ENCODE results near the gene SNX32.
A peak's percentile ranks its signal among the peaks of the same experiment; 100 is the strongest.

The SNX32 gene

GRCh38 chr11:65797711-65798110 lies 36.1 kb upstream of the SNX32 start:
- DNase-seq, result no peak

- no peak for DNase-seq
Measured at GRCh38 chr11:65798882-65799281, 34.9 kb upstream of the SNX32 start.

GRCh38 chr11:65801153-65801987 lies 32.4 kb upstream of the SNX32 start:
- no peak for DNase-seq

GRCh38 chr11:65802841-65803240 lies 30.9 kb upstream of the SNX32 start:
- no peak for DNase-seq

- DNase-seq, result no peak
Measured at GRCh38 chr11:65803797-65804492, 29.8 kb upstream of the SNX32 start.

- no peak for DNase-seq
Measured at GRCh38 chr11:65806979-65807378, 26.8 kb upstream of the SNX32 start.

- DNase-seq, result no peak
Measured at GRCh38 chr11:65808744-65809341, 24.9 kb upstream of the SNX32 start.

GRCh38 chr11:65809496-65809895 lies 24.3 kb upstream of the SNX32 start:
- no peak for DNase-seq

GRCh38 chr11:65810046-65810868 lies 23.5 kb upstream of the SNX32 start:
- no peak for DNase-seq

- DNase-seq, result no peak
Measured at GRCh38 chr11:65811764-65812475, 21.8 kb upstream of the SNX32 start.

- peak; percentile 36 for DNase-seq
Measured at GRCh38 chr11:65814131-65814985, 19.4 kb upstream of the SNX32 start.

GRCh38 chr11:65814986-65815565 lies 18.7 kb upstream of the SNX32 start:
- no peak for DNase-seq

GRCh38 chr11:65816696-65817095 lies 17.1 kb upstream of the SNX32 start:
- DNase-seq, result no peak

- no peak for DNase-seq
Measured at GRCh38 chr11:65817312-65817834, 16.4 kb upstream of the SNX32 start.

- DNase-seq, result peak; percentile 88
Measured at GRCh38 chr11:65817835-65818680, 15.7 kb upstream of the SNX32 start.

GRCh38 chr11:65821107-65821506 lies 12.7 kb upstream of the SNX32 start:
- DNase-seq, result no peak

GRCh38 chr11:65822776-65823528 lies 10.8 kb upstream of the SNX32 start:
- DNase-seq, result no peak

GRCh38 chr11:65826984-65827735 lies 6.6 kb upstream of the SNX32 start:
- DNase-seq, result no peak

All from CD4-positive, alpha-beta T cell treated with Interferon gamma for 1 hour (primary cell).